A549 treated with AZD2906 at 1 μM for 4 hours (cell line): ENCODE measurements around the gene DDI2. TPM values are rescaled to one million over a fixed set of nuclear protein-coding genes. Genes with fewer than 3 reads are reported as not detected.

Experiments
- total RNA-seq: library from RNA; stranded (reverse); fragments of 200-300 nt; extraction: Qiagen RNA extraction; gene quantifications from 5 replicates; pipeline ENCODE4 v1.2.3, GENCODE V29; 2022

DDI2 gene
- total RNA-seq = 6.6 to 8.1 TPM (median 7.5 TPM) in 5 replicates

DNA sequence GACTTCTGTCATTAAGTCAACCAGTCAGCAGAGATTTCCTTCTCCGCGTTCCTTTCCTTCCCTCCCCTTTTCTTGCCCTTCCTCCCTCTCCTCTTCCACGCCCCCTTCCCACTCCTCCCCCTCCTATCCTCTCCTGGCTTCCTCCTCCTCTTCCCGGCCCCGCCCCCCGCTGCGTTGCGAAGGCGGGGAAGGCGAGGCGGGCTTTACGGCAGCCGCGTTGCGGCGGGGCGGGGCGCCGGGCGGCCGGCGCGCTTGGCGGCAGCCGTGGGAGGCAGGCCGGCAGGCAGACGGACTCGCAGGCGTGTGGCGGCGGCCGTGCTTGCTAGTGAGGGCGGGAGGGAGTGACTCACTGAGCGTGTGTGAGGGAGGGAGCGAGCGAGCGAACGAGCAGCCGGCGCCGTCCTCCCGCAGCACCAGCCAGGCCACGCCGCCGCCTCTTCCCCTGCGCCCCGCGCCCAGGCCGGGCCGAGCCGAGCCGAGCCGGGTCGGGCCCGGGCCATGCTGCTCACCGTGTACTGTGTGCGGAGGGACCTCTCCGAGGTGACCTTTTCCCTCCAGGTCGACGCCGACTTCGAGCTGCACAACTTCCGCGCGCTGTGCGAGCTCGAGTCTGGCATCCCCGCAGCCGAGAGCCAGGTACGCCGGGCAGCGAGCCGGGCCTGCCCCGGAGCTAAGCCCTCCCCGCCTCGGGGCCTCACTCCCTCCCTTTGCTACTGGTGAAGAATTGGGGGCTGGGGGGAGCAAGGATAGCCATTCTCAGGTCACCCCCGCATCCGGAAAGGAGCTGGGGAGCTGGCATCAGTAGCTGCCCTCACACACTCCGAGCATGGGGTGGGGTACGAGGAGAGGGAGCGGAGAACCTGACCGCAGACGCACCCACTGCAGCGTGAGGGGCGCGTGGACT lies at the start of gene DDI2:
Gene DDI2 (plus strand): TSS at position 286 of the 904 bp plus-strand sequence. CDS start 213 bp downstream, at position 499.

DNA sequence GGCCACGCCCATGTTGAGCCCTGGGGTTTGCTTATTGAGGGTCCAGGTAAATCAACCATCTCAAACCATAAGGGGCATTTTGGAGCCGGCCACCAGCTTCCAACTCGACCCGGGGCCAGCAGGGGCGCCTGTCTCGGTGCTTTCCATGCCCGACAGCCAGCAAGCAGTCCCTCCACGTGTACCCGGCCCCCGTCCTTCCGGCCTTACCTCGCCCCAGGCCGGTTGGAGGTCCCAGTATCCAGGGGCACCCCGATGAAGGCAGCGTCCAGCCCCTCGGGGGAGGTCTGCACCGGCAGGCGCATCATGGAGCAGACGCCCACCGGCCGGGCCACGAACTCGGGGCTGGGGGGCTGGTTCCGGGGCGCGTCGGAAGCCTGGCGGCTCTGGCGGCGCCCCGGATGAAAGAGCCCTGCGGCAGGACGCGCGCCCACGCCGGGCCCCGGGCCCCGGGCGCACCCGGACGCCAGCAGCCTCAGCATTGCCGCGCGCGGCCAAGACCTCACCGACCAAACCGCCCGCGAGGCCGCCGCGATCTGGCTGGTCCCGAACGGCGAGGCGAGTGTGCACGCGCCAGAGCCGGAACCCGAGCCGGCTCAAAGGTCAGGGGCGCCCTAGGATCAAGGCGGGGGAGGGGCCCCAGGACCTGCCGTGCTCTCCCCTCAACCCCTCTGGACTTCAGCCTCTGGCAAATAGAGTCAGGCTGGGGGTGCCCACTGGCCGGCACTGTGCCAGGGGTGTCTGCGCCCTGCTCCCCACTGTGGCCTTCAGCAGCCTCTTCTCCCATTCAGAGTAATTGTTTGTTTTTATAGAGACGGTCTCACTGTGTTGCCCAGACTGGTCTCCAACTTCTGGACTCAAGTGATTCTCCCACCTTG lies 32.5 kb upstream of the DDI2 start, which contains the start of gene AGMAT:
Gene AGMAT (minus strand): TSS at position 563 of the 875 bp plus-strand sequence. CDS start 84 bp downstream, at position 479.

DNA sequence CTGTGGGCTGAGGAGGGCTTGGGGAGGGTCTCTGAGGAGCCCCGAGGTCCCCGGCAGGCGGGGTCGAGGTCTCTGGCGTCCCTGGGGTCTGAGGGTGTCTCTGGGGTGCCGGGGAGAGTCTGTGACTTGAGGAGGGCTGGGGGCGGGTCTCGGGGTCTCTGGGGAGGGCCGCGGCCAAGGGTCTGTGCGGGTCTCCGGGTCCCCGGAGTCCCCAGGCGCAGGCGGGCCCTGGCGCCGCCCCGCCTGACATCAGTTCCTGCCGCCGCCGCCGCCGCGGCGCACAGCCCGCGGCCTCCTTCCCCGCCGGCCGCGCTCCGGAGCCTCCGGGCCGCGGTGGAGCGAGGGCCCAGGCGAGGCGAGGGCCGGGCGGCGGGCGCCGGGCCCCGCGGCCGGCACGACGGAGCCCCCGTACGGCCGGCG lies 66.8 kb downstream of the DDI2 start, which contains the start of gene PLEKHM2:
Gene PLEKHM2 (plus strand): TSS at position 279 of the 420 bp plus-strand sequence. CDS start 239 bp downstream, outside the sequence.

Other genes starting within 250 kb of the DDI2 start
- 213 to 310 TPM (median 296 TPM) in 5 replicates for gene EFHD2, start 207.6 kb upstream of the DDI2 start, total RNA-seq
- 1.1 to 1.9 TPM (median 1.6 TPM) in 5 replicates for gene CTRC, start 179.0 kb upstream of the DDI2 start, total RNA-seq
- not detected in 5 replicates for gene CELA2A, start 160.7 kb upstream of the DDI2 start, total RNA-seq
- 0.14 to 0.16 TPM in 2 of 5 replicates, not detected in the others for gene CELA2B, start 141.4 kb upstream of the DDI2 start, total RNA-seq
- 5.2 to 6.5 TPM (median 5.7 TPM) in 5 replicates for gene CASP9, start 93.2 kb upstream of the DDI2 start, total RNA-seq
- 4.0 to 5.6 TPM (median 4.4 TPM) in 5 replicates for gene DNAJC16, start 90.6 kb upstream of the DDI2 start, total RNA-seq
- 6.0 to 7.2 TPM (median 6.7 TPM) in 5 replicates for gene AGMAT, start 32.4 kb upstream of the DDI2 start, total RNA-seq
- 22.1 to 26.5 TPM (median 25.3 TPM) in 5 replicates for gene PLEKHM2, start 66.9 kb downstream of the DDI2 start, total RNA-seq
- 0.08 to 0.43 TPM (median 0.18 TPM) in 5 replicates for gene SLC25A34, start 118.8 kb downstream of the DDI2 start, total RNA-seq
- gene TMEM82, start 125.0 kb downstream of the DDI2 start, total RNA-seq = not detected in 5 replicates
- 19.2 to 31.4 TPM (median 27.5 TPM) in 5 replicates for gene FBLIM1, start 141.3 kb downstream of the DDI2 start, total RNA-seq
- 5.5 to 7.6 TPM (median 6.6 TPM) in 5 replicates for gene UQCRHL, start 190.2 kb downstream of the DDI2 start, total RNA-seq
- gene SPEN, start 230.2 kb downstream of the DDI2 start, total RNA-seq = 33.9 to 39.3 TPM (median 36.0 TPM) in 5 replicates